Stimulated activated CD8-positive, alpha-beta memory T cell treated with anti-CD3 and anti-CD28 coated beads, Interleukin-7, amount 100 ng/mL, for 24 hours (primary cell): Measurements from ENCODE around the gene MARCHF10.

Source experiments
- DNase-seq: peaks from one replicate; pipeline ENCODE4 v3.0.0-alpha.2; 2020; ENCODE audit warnings: low read depth

Gene MARCHF10

DNA sequence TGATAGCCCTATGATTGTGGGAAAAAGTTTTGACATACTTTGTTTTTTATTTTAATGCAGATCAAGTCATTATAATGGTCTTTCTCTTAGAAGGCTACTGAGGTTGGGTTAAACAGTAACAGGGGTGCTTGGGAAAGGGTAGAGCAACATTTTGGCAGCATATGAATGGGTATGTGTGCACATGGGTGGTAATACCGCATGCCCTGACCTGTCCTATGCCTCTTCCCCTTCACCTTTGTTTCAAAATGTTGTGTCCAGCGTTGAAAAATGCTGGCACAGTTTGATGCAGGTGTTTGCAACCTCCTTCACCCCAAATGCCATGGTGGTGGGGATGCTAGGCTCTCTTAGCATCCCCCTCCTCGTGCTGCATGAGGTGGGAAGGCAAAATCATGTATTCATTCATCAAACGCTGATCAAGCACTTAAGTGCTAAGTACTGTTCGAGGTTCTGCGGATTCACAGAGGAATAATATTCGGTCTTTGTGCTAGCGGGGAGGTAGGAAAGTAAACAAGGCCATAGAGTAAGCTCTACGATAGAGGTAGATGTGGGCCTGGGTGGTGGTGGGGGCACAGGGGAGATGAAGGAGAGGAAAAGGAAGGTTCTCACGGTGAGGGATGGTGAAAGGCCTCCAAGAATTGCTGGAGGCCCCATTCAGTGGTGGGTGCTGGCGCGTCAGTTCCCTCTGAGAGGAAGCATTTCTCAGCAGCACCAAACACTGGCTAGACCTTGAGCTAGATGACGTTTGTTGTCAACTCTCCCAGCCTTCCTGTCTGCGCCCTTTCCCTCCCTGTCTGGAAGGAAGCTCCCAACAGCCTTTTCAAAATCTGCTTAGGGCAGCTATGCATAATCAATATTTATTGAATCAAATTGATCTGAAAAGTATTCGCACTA is 13.3 kb upstream of the MARCHF10 start:
- no peak for DNase-seq

DNA sequence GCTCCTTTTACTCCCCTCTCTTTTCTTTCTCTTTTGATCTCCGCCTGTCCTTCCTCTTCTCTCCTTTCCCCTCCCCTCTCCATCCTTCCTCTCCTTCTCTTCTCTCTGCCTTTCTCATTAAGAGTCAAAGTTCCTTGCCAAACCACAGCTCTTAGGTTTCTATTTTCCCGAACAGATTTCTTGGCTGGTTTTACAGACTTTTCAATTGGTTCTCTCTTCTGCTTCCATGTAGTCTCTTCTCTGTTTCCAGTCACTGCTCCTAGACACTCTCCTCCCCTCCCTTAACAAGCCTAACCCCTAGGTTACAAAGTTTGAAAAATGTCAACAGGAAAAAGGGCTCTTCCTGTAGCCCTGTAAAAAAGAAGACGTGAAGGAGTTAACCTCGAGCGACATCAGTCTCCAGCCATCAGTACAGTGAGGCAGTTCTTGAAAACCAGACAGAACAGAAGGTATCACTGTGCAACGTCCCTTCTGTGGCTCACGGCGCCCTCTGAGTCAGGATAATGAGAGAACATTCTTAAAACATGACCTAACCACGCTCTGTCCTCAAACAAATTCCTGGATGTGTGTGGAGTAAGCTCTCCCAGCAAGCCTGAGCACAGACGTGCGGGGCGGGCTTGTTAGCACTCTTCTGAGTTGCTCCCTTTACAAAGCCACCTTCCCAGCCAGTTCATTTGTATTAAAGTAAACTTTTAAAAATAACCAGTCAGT is 11.6 kb upstream of the MARCHF10 start:
- DNase-seq: no peak

DNA sequence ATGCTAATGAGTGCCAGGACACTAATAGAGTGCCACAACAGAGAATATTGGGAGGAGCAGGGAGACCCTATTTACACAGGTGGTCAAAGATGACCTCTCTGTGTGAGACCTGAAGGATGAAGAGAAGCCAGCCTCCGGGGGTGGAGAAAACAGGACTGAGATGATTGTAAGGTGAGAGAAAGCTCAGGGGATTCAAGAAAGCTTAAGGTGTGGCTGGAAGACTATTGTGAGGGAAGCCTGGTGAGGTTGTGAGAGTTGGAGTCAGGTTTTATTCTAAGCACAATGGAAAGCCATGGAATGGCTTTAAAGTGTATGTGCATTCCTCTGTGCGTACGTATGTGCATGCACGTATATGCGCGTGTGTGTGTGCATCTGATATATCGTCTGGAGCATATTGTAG is 10.4 kb upstream of the MARCHF10 start:
- DNase-seq: no peak

DNA sequence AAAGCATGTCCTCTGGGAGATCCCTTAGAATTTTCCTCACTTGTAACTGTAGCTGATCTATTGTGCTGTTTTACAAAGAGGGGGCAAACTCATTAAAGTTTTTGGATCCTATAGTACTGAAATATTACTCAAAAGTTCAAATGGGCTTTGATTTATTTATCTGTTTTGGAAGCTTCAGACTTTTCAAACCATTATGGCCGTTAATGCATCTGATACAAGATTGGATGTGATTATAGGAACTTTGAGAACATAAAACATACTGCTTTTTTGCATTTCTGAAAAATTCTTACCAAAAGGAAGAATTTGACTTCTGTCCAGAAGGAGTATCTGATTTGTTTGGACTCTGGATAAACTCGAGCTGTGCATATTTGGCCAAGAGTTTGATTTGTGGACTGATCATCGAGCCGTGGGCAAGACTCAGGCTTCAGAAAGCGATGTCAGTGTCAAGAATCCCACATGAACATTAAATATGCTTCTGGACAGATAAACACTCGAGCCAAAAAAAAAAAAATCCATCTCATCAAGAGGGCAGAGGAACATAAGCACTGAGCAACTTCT is 8.2 kb upstream of the MARCHF10 start:
- no peak for DNase-seq

DNA sequence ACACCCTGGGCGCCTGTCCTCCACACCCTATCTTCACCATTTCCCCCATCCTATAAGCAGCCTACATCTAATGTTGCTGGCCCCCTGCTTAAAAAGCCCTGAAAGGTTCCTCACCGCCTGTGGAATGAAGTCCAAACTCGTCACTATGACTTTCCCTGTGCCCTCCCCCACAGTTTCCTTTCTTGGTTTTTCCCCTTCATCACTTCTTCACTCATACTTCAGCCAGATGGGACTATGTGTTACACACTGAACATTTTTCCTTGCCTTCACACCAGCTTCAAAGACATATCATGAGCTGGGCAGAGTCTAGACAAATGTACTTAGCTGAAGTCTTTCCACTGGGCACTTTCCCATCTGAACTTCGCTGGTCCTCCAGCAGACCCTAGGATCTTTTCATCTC is 1.5 kb upstream of the MARCHF10 start:
- no peak for DNase-seq

DNA sequence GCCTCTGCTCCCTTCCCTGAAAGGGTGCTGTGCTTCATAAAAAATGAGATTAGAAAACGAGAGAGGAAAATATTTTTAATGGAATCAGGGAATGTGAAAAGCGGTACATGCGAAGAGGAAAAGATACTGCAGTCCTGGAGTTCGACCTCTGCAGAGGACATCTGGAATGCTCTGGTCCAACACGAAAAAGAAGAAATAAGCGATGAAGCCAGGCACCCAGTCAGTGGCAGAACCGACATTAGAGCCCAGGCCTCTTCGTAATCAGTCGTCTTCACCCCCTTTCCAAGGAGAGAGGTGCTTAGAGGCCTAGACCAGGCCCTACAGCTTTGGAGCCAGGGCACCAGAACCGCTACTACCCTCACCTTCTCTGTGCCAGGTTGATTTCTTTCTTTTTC is 459 bp upstream of the MARCHF10 start:
- no peak for DNase-seq

DNA sequence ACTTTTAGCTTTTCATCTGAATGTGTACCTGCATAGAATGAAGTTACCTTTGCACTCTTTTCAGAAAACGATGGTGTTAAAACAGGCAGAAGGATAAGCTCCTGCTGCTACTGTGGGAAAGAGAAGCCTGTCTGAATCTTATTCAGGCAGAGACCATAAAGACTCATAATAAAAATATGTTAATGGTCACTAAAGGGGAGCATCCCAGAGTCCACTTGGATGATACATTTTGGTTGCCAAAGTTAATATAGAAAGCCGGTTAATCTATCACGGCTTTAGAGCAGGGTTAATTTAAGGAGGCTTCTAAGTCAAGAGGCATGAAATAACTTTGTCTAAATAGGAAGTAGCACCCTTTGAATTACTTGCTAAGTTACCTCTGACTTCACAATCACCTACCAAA is 2.9 kb downstream of the MARCHF10 start:
- no peak for DNase-seq

DNA sequence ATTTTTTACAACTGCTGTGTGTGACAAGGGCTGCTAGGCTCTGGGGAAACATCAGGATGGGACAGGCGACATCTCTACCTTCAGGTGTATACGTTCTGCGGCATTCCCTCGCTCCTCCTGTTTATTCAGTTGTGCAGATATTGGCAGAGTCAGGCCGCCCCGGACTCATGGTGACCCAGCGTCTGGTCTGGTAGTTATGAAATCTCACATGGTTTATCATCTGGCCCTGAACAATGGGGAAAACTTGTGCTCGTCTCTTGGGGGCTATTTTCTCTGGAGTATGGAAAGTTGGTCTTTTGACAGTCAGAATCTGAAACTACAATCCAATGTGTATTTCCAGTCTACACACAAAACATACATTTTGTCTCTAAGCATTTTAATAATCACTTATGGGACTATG is 3.3 kb downstream of the MARCHF10 start:
- no peak for DNase-seq

DNA sequence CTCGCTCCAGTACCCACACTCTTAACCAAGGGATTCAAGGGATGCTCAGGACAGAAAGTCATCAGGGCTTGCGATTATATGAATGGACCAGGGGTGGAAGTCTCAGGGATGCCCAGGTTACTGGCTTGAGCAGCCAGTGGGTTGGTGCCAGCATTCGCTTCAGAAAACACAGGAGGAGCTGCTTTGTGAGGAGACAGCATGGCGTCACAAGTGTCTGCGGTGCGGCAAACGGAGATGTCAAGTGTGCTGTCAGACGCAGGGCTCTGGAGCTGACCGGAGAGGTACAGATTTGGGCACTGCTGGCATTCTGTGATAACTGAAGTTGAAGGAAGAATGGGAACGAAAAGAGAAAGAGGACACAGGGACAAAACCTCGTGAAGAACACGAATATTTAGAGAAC is 4.1 kb downstream of the MARCHF10 start:
- no peak for DNase-seq

DNA sequence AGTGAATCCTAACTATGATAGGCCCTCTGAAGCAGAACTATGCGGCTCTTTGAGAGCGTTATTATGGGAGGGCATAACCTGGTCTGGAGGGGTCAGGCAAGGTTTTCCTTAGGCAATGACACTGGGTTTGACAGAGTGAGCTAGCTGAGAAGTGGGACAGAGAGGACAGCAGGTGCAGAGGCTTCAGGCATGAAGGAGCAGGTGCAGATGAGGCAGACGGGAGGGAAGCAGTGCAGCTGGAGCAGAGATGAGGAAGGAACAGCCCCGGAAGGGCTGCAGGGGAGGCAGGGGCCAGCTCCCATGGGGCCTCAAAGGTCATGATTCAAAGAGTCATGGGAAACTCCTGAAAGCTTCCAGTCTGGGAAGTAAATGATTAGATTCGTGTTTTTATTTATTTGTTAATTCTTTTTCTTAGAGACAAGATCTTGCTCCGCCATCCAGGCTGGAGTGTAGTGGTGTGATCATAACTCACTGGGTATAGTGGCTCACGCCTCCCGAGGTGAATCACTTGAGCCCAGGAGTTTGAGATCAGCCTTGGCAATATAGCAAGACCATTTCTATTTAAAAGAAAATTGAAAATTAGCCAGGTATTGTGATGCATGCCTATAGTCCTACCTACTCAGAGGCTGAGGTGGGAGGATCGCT is 5.4 kb downstream of the MARCHF10 start:
- DNase-seq: no peak

DNA sequence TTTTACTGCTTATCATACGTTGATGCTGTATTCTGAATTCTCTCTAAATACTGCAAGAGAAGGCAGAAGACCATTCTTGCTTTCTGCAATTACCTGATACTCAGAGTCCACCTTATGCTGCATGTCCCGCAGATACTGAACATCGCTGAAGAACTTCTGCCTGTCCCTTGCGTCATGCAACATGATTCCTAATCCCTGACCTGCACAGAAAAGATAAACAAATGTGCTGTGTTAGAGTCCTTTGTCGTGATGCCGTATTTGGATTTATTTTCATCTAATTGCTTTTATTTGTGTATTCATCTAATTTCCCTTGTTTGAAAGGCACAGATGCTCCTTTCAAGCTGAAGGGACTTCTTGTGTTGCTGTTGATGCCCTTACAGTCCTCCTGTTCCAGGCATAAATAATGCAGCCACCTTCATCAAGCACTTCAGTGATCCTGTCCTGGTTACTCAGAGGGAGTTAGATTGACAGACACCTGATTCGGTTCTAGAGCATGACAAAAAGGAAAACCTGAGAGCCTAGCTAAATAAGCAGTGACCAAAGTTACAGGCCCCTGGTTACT is 6.5 kb downstream of the MARCHF10 start:
- DNase-seq: no peak

DNA sequence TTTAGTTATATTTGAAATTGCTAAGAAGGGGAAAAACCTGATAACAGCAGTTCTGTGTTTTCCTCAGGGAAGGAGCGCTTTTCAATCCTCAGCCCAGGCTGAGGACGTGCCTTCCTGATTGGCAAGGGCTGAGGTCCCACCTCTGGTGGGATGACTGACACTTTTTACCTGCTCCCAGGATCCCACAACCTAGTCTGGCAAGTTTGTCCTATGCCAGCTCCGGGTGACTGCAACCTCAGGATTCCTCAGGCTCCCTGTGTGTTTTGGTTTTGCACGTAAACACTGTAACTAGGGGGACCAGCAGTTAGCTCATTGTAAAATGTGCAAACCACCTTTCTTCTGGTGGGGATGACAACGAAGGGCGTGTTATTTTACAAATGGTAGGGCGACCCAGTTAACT is 7.5 kb downstream of the MARCHF10 start:
- no peak for DNase-seq

DNA sequence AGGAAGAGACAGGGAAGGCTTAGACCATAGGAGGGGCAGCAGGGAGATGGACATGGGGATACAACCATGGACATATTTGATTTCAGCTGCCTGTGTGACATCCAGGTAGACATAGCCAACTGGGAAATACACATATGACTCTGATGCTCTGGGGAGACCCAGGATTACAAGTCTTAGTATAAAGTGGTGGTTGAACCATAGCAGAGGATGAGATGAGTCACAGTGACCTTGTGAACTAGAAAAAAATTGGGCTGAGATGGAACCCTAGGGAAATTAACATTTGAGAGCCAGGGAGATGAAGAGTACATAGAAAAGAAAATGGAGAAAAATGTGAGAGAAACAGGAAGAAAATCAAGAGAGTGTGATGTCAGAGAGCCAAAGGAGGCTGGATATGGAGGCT is 10.2 kb downstream of the MARCHF10 start:
- DNase-seq: no peak

DNA sequence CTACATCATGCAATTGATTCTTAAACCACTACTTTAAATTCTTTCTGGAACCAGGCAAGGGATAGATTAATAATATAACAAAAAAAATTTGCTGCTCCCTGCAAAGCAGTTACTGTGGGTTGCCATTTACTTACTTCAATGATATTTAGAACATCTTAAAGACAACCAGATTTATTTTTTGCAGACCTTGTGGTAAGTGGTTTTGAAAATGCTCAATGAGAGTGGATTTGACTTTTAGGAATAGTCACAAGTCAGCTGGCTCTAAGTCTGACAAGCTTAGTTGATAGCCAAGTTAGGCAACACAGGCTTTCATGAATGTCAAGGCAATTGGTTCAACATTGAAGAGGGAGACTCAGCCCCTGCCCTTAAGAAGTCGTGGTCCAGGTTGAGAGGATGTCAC is 11.8 kb downstream of the MARCHF10 start:
- DNase-seq: no peak

DNA sequence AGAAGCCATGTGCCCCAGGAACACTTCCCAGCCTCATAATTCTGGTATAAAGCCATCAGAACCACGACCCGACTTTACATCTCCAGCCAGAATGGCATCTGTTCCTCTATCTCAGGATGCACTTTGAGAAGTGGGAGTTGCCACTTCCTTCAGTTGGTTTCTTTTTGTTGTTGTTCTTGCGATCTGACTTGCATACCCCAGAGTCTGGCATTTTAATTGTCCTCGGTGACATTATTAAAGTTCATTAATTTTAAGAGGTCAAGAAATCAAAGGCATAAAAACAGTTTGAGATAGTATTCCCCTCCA is 13.5 kb downstream of the MARCHF10 start:
- DNase-seq: no peak

DNA sequence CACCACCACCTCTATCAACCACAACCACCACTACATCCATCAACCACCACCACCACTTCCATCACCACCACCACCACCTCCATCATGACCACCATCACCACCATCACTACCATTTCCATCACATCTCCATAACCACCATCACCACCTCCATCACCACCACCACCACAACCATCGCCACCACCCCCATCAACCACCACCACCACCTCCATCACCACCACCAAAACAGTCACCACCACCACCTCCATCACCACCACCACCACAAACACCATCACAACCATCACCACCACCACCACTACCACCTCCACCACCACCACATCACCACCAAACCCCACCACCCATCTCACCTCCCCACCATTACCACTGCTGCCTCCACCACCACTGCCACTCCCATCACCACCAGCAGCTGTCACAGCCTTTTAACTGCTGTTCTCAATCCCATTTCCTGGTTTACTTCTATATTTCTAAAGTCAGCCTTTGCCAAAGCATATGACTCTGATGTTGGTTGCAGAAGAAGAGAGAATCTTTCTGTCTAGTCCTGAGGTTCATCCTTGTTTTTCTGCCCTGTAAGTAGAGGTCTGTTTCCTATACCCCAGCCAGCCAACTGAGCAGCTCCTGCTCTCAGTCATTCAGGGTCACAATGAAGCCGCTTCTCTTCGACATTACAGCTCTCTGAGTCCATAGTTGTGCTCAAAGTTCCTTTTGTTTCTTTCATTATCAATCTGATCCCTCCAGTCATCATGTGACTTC is 14.0 kb downstream of the MARCHF10 start:
- no peak for DNase-seq

DNA sequence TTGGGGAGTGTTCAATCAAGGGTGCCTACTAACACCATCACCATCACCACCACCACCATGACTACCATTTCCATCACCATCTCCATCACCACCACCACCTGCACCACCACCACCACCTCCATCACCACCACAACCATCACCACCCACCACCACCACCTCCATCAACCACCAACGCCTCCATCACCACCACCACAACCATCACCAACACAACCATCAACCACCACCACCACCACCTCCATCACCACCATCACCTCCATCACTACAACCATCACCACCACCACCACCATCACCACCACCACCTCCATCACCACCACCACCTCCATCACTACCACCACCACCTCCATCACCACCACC is 15.7 kb downstream of the MARCHF10 start:
- no peak for DNase-seq

DNA sequence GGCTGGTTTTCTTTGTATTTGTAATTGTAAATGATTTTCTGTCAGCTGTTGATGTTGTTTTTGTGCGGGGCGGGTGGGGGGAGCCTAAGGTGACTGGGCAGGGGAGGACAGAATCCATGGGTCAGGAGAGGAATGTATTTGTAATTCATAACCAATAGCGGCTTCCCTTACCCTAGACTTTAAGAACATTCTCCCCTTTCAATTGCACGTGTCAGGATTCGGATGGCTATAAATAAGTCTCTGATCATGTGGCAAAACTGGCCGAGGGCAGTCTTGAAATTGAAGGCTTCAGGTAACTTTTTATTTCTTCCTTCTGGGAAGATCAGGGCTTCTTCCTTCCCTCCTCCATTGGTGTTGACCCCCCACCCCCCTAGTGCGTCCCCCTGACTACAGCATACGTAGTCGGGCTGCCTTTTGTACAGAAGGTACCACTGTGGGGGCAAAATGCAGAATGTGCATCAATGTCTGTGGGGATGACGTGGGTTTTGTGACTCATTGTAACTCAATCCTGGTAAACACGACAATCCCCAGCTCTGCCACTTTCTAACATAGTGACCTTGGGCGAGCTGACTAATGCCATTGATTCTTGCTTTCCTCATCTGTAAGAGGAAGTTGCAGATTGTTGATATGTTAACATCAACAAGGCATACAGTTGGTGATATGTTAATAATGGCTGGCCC is 16.2 kb downstream of the MARCHF10 start:
- no peak for DNase-seq

DNA sequence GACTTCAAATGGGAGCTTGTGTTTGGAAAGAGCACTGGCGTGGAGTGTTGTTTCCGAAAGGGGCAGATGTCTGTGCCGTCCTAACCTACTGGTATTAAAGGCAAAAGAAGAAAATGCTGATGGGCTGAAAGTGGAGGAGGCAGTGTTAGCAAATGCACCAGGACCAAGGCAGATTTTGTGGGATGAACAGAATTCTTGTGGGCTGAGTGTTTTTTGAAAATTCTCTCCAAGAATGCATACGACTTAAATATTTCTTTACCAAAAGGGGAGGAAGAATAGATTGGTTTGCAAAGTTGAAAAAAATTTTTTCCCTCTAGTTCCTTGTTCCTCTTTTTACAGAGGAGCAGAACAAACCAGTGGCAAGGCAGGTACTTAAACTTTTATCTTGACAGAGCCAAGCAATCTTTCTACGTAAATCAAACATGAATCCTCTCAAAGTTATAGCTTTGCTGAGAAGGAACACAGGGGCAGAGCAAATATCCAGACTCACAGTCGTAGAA is 16.8 kb downstream of the MARCHF10 start:
- DNase-seq: no peak

DNA sequence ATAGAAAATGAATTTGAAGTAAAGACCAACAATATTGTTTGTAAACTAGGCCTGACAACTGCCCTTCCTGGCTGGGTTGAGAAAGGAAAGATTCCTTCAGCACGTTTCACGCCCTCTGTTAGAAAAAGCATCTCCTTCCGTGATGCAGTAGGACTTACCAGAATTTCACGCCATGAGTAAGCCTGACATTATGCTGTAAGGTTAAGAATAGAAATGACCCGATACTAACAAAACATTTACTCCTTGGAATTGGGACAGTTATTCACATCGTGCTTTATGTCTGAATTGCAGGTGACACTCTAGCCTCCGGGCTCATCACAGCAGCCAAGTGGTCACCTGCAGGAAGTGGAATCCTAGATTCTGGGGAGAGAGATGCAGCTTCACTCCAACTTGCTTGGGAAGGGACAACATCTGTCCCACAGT is 17.5 kb downstream of the MARCHF10 start:
- DNase-seq: no peak

DNA sequence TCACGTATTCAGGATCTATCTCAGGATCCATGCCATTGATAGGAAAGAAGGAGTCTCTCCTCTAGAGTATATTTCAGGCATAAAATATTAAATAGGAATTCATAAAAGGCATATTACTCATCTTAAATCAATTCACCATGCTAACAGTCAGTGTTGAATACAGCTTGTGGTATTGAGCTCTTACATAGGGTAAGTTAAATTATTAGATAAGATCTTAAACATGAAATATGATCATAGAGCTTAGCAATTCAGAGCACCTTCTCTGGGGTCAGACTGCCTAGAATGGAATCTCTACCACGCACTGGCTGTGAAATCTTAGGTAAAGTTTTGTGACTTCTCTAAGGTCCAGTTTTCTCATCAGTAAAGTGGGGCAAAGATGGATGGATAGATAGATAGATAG is 20.7 kb downstream of the MARCHF10 start:
- no peak for DNase-seq
